Islet precursor cell (in vitro differentiated cells): ENCODE measurements around the gene GOLGA8A.
"Not testable (repeated sequence)": the region's sequence is repeated elsewhere in the genome, so short reads cannot be mapped to it uniquely, and the experiment has no call there.

Experiments
- DNase-seq: peaks from one replicate; pipeline ENCODE4 v3.0.0-alpha.2; 2018

GOLGA8A gene

DNA sequence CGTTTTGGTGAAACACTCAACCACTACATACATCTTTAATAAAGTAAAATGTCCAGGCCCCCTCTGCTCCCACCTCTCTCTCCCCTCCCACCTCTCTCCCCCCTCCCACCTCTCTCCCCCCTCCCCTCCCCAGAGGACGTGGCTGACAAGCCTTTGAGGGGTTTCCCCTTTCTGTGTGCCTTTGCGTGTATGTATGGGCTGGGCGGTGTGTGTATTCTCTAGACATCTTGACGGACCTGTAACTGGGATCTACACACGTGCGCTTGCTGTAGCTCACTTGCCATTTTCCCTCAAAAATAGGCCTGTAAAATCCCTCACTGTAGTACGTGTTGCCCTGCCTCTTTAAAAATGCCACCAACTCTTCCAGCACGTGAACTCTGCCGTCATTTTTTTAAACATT lies 28.6 kb downstream of the GOLGA8A start:
- DNase-seq, result not testable (repeated sequence)

DNA sequence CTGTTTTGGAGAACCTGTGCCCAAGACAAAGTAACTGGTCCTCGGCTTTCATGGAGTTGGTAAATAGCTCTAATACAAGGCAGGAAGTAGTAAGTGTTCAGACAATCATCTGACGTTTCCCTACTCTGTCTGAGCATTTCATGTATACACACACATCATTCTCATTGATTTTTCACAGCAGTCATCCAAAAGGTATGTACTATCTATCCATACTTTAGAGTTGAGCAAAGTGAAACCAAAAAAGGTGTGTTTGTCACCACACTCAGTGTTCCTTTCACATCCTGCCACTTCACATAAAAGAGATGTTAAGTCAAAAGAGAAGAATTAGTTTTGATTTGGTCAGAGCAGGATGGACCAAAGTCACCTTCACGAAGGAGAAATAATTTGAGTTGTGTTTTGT lies 33.7 kb downstream of the GOLGA8A start:
- not testable (repeated sequence) for DNase-seq

GRCh38 chr15:34403160-34403598 lies 34.4 kb downstream of the GOLGA8A start:
- DNase-seq, result not testable (repeated sequence)

DNA sequence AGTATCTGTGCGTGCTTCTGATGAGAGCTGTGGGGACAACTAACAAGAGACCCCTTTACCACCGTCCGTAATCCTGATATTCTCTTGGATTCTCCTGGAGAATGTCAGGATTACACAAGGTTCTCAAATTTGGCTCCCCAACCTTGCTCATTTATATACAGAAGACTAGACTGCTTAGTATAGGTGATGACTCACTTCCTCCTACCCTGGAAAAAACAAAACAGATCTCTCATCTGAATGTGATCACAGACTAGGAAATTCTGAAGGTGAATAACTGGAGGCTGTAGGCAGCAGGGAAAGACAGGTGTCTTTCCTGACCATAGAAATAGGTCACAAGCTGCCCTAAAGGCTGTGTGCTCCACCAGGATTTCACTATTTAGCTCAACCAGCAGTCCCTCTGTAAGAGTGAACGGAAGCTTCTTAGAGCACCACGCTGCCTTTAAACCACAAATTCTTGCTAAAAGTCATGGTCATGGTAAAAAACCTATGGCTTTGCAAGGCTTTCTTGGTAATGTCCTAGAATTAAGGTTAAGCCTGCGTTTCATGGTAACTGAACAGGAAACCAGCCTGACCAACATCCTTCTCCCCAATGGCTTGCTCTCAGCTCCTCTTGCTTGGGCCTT lies 39.9 kb downstream of the GOLGA8A start:
- not testable (repeated sequence) for DNase-seq

DNA sequence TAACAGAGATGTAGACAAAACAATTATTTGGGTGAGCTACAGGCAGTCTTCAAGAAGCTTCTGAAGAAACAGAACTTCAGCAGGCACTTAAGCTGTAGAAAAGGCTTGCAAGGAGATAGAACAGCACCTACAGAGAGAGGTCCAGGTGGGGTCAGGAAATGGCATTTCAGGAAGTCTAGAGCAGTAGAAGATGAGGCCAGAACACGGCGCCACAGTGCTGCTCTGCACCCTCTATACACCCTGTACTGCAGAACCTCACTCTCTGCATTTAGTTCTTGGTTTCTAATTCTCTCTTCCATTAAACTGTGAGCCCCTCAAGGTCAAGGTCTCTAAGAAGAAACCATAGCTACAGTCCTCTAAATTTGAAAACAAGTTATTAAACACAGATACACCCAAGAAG lies 44.6 kb downstream of the GOLGA8A start:
- not testable (repeated sequence) for DNase-seq

GRCh38 chr15:34389594-34390086 lies 48.0 kb downstream of the GOLGA8A start:
- DNase-seq, result not testable (repeated sequence)
